ENCODE measurements around the gene KIT. TPM values are rescaled to one million over a fixed set of nuclear protein-coding genes. Genes with fewer than 3 reads are reported as not detected.

Gene KIT
- total RNA-seq, 1 experiment from 2014 or later, result 1.5 TPM

GRCh38 chr4:54687887-54688841 lies 30.4 kb downstream of the KIT start:
- POLR2A ChIA-PET, result no interaction called here

GRCh38 chr4:54695337-54695736 lies 37.6 kb downstream of the KIT start:
- TF ChIP-seq TCF7L2 (IDR thresholded peaks at IDR 0.05; ENCODE audit: low read depth, low read length) (no peak), POLR2AphosphoS5 (IDR thresholded peaks at IDR 0.05; ENCODE audit: low read depth, low read length) (no peak), REST (IDR thresholded peaks at IDR 0.05; ENCODE audit: insufficient read depth in 1 of 2, low read depth in 2 of 2, low read length in 1 of 2) (no peak), CTCF (IDR thresholded peaks at IDR 0.05) (no peak)
- BruUV-seq (replicated peaks), result no TSS peak
- H3K27me3 ChIP-seq (ENCODE audit: control insufficient read depth, insufficient read depth, low read length), result no peaks in the 10 kb centered on the region

More at GRCh38 chr4:54687887-54688841, 30.4 kb downstream of the KIT start:
- no peak for ATAC-seq
- in situ Hi-C loops (cut with HindIII; ENCODE audit: low pct_unique_long_range_greater_than_20kb, low sequenced_read_pairs) (no loop called here), intact Hi-C loops (cut with micrococcal nuclease; ENCODE audit: unreplicated experiment) (no loop called here)
- CTCF ChIA-PET, result no interaction called here
- no peak for DNase-seq (ENCODE audit: low read depth, low spot score)
- H3K9me3 ChIP-seq (ENCODE audit: control insufficient read depth, insufficient read depth, low read depth, low read length), result no peaks in the 10 kb centered on the region
- H3K27ac ChIP-seq (ENCODE audit: low read length), result no peak overlapping the region
- no TSS peak for BruUV-seq (replicated peaks)
- no peaks in the 10 kb centered on the region for H3K27me3 ChIP-seq (ENCODE audit: control insufficient read depth, insufficient read depth, low read length)
- no peak overlapping the region for H3K4me3 ChIP-seq (ENCODE audit: low read depth in 2 of 2, low read length in 2 of 2)
- TF ChIP-seq CTCF (IDR thresholded peaks at IDR 0.05) (no peak), REST (IDR thresholded peaks at IDR 0.05; ENCODE audit: insufficient read depth in 1 of 2, low read depth in 2 of 2, low read length in 1 of 2) (no peak), SIN3A (IDR thresholded peaks at IDR 0.05; ENCODE audit: borderline replicate concordance, insufficient read depth, low read depth, low read length) (no peak), POLR2AphosphoS5 (IDR thresholded peaks at IDR 0.05; ENCODE audit: low read depth, low read length) (no peak), TCF7L2 (IDR thresholded peaks at IDR 0.05; ENCODE audit: low read depth, low read length) (no peak)
- no peaks in the 10 kb centered on the region for H3K36me3 ChIP-seq (ENCODE audit: control insufficient read depth, insufficient read depth, low read length)
- H3K4me1 ChIP-seq (ENCODE audit: control insufficient read depth, insufficient read depth, low read length), result no peaks in the 10 kb centered on the region

More at GRCh38 chr4:54695337-54695736, 37.6 kb downstream of the KIT start:
- ChIA-PET CTCF (no interaction called here), POLR2A (no interaction called here)
- Histone ChIP-seq H3K36me3 (ENCODE audit: control insufficient read depth, insufficient read depth, low read length) (no peaks in the 10 kb centered on the region), H3K27ac (ENCODE audit: low read length) (no peak overlapping the region), H3K4me3 (ENCODE audit: low read depth in 2 of 2, low read length in 2 of 2) (no peak overlapping the region), H3K9me3 (ENCODE audit: control insufficient read depth, insufficient read depth, low read depth, low read length) (no peaks in the 10 kb centered on the region), H3K4me1 (ENCODE audit: control insufficient read depth, insufficient read depth, low read length) (no peaks in the 10 kb centered on the region)
- intact Hi-C loops (cut with micrococcal nuclease; ENCODE audit: unreplicated experiment) (no loop called here), in situ Hi-C loops (cut with HindIII; ENCODE audit: low pct_unique_long_range_greater_than_20kb, low sequenced_read_pairs) (no loop called here)
- ATAC-seq, result no peak
- no peak for DNase-seq (ENCODE audit: low read depth, low spot score)
